DMS53 treated with DMSO at 0.1 percent for 48 hours (cell line): ENCODE data around the gene HOXD1.

ENCODE experiments used
- DNase-seq: peaks from one replicate; lab custom pipeline; 2025; ENCODE audit not compliant: unreplicated experiment; lab: John Stamatoyannopoulos, UW

HOXD1 gene

DNA sequence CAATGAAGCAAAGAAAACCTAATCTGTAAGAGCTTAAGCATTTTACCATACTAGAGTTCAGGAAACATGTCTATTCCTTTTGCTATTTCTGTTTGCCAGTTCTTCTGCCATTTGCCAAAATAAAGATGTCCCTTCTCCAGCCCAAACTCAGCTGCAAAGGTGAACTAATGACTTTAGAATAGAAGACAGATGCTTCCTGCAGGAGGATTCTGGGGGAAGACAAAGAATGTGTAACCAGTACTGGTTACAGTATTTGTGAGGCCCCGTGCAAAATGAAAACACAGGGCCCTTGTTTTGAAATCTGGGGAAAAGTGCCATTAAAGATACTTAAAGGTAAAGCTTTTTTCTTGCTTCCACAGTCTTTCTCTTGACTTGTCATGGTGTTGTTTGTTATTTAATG lies 46.5 kb downstream of the HOXD1 start:
- DNase-seq: no peak

DNA sequence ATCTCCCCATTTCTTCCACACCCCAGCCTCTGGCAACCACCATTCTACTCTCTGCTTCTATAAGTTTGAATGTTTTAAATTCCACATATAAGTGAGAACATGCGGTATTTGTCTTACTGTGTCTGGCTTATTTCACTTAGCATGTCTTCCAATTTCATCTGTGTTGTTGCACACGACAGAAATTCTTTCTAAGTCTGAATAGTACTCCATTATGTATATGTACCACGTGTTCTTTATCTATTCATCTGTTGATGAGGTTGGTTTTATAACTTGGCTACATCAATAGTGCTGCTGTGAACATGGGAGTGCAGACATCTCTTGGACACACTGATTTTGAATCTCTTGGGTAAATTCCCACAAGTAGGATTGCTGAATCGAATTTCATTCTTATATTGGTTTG lies 49.0 kb downstream of the HOXD1 start:
- DNase-seq: no peak

DNA sequence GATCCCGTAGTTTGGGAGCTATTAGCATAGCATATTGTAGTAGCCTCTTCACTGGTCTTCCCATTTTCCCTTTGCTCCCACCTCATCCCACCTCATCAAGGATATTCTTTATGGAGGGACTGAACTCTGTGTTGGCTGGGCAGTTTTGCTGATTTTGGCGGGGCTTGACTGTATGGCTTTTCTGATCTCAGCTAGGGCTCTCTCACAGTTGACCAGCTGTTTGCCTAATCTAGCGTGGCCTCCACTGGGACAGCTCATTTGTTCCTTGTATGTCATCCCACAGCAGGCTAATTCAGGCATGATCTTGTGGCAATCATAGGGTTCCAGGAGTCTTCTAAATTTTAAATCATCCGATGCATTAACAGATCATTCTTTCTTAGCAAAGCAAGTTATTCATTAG lies 50.6 kb downstream of the HOXD1 start:
- DNase-seq: no peak

DNA sequence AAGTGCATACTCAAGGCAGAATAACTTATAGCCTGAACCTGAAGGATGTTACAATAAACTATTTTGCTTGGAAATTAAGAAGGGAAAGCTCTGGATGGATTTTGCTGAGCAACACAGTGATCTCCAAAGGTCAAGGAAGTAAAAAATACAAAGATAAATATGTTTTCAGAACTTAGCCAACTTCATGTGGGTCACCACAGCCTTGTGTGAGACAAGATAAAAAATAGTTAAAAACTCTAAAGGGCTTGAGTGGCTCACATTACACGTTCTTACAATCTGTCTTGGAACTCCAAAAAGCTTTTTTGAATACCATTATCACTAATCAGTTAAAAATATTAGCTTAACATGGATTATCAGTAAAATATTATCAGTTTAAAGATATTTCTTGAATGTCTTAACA lies 51.8 kb downstream of the HOXD1 start:
- DNase-seq: no peak
